Activated CD4-positive, CD25-positive, alpha-beta regulatory T cell treated with anti-CD3 and anti-CD28 coated beads, Interleukin-2, amount 50 U/mL, for 16 hours (primary cell): ENCODE data around the gene EIF4G3.
"Not testable (repeated sequence)": the region's sequence is repeated elsewhere in the genome, so short reads cannot be mapped to it uniquely, and the experiment has no call there.

ENCODE experiments used
- DNase-seq: peaks from one replicate; pipeline ENCODE4 v3.0.0-alpha.2; 2020; ENCODE audit warnings: low read depth, low spot score

The EIF4G3 gene

GRCh38 chr1:21067551-21068227, 109.0 kb downstream of the EIF4G3 start:
- no peak for DNase-seq

- no peak for DNase-seq
These were observed 110.2 kb downstream of the EIF4G3 start for GRCh38 chr1:21066356-21067012.

- DNase-seq: no peak
These were observed 110.8 kb downstream of the EIF4G3 start for GRCh38 chr1:21065851-21066250.

GRCh38 chr1:21064057-21064456, 112.6 kb downstream of the EIF4G3 start:
- DNase-seq: no peak

GRCh38 chr1:21060523-21060922, 116.2 kb downstream of the EIF4G3 start:
- no peak for DNase-seq

GRCh38 chr1:21059021-21059420, 117.7 kb downstream of the EIF4G3 start:
- no peak for DNase-seq

GRCh38 chr1:21058035-21058793, 118.5 kb downstream of the EIF4G3 start:
- DNase-seq: no peak

GRCh38 chr1:21053189-21053928, 123.3 kb downstream of the EIF4G3 start:
- not testable (repeated sequence) for DNase-seq

- DNase-seq: no peak
These were observed 124.7 kb downstream of the EIF4G3 start for GRCh38 chr1:21052034-21052433.

GRCh38 chr1:21051177-21051825, 125.4 kb downstream of the EIF4G3 start:
- DNase-seq: no peak

GRCh38 chr1:21050031-21050430, 126.7 kb downstream of the EIF4G3 start:
- no peak for DNase-seq

GRCh38 chr1:21048462-21048861, 128.2 kb downstream of the EIF4G3 start:
- DNase-seq: no peak

GRCh38 chr1:21046132-21046531, 130.6 kb downstream of the EIF4G3 start:
- no peak for DNase-seq

- DNase-seq: no peak
These were observed 131.3 kb downstream of the EIF4G3 start for GRCh38 chr1:21045351-21045750.

- DNase-seq: no peak
These were observed 133.6 kb downstream of the EIF4G3 start for GRCh38 chr1:21042929-21043605.

- no peak for DNase-seq
These were observed 135.2 kb downstream of the EIF4G3 start for GRCh38 chr1:21041541-21041940.

- DNase-seq: no peak
These were observed 139.6 kb downstream of the EIF4G3 start for GRCh38 chr1:21037091-21037490.

GRCh38 chr1:21035794-21036193, 140.9 kb downstream of the EIF4G3 start:
- no peak for DNase-seq

- DNase-seq: no peak
These were observed 141.7 kb downstream of the EIF4G3 start for GRCh38 chr1:21034725-21035628.

- DNase-seq: no peak
These were observed 144.0 kb downstream of the EIF4G3 start for GRCh38 chr1:21032741-21033140.
